Umbilical cord (tissue), 2 donors: ENCODE measurements around the gene MYMK. TPM values are rescaled to one million over a fixed set of nuclear protein-coding genes. Genes with fewer than 3 reads are reported as not detected.

Experiments
- DNase-seq: peaks from one replicate; pipeline ENCODE4 v3.0.0-alpha.2; 2015; ENCODE audit warnings: low spot score
- total RNA-seq: library from RNA; depleted of rRNA; stranded (reverse); fragments of >200 nt; gene quantifications from one replicate; pipeline ENCODE4 v1.2.3, GENCODE V29; 2014; ENCODE audit warnings: low replicate concordance; ENCODE audit not compliant: insufficient read depth

MYMK gene
- total RNA-seq, 1 donor from 2014 or later: not detected

DNA sequence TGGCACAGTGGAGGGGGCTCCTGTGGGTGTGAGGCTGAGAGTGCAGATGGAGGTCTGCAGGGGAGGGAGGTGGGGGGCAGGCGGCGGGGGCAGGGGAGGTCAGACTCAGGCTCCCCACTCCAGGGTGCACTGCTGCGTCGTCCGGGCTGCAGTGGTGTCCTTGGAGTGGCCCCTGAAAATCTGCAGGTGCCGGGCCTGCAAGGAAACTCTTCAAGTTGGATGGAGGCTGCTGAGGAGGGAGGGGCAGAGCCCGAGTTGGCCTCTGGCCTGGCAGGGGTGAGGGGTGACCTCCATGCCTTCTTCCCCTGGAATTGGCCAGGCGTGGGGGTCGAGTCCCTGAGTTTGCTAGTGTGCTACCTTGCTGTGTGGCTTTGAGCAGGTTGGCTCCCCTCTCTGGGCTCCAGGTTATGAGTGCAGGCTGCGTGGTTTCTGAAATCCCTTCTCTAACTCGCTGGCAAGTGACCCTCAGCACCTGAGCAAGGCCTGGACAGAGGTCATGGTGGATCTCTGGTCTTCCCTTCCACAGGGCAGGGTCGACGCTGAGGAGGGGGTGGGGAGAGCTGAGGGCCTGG, 10.6 kb upstream of the MYMK start:
- no peak for DNase-seq

DNA sequence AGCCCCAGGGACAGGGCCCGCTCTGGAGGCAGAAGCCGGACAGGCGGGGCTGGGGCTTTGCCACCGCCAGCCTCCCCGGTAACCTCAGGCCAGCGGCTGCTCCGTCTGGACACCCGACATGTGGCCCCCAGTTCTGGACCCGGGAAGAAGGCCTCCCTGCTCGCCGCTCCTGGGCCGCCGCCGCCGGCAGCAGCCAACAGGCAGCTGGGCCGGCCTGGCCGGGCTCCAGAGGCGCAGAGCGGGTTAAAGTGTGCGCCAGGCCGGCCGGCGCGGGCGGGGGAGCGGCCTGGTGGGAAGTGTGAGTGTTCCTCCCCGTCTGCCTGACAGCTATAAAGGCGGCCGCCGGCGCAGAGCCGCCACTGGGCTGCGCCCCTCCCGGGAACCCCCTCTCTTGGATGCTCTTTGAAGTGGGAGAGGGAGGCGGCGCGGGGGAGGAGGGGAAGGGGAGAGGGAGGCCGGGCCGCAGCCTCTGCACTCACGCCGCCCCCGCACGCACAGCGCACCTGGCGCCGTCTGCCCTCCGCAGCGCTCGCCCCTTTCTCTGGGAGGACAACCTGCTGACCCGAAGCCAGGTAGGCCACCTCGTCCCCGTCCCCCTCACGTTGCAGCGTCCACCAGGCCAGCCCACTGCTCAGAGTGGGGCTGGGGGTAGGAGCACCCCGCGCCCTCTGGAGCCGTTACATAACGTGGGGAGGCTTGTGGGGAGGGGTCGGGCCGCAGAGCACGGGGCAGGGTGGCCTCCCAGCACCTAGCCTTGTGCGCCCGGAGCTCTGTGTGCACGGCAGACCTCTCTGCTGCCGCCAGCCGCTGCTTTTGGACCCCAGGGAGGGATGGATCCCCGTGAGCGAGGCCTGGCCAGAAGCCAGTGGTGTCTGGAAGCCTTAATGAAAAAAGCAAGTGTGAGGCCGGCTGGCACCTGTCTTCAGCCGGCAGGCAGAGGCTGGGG, 9.9 kb upstream of the MYMK start, which contains the start of gene ADAMTSL2:
ADAMTSL2 (plus strand) TSS at position 359 of the 946 bp plus-strand sequence. CDS start 2,009 bp downstream, outside the sequence.
- DNase-seq: peak; percentile 77

DNA sequence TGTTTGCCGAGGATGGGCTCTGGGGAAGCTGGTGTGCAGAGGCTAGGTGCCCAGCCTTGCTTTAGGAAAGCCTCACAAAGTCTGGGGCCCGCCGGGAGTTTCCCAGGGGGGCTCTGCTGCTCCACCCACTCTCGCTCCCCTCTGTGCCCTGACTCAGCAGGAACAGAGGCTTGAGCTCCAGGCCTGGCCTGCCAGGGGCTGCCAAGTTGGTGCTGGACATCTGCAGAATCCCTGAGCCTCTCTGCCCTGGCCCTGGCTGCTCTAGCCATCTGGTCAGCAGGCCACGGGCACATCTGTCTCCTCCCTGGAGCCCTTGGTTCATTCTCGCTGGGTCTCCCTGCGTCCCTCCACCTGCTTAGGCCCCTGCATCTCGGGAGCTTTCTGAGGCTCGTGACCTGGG, 9.1 kb upstream of the MYMK start:
- peak; percentile 43 for DNase-seq

DNA sequence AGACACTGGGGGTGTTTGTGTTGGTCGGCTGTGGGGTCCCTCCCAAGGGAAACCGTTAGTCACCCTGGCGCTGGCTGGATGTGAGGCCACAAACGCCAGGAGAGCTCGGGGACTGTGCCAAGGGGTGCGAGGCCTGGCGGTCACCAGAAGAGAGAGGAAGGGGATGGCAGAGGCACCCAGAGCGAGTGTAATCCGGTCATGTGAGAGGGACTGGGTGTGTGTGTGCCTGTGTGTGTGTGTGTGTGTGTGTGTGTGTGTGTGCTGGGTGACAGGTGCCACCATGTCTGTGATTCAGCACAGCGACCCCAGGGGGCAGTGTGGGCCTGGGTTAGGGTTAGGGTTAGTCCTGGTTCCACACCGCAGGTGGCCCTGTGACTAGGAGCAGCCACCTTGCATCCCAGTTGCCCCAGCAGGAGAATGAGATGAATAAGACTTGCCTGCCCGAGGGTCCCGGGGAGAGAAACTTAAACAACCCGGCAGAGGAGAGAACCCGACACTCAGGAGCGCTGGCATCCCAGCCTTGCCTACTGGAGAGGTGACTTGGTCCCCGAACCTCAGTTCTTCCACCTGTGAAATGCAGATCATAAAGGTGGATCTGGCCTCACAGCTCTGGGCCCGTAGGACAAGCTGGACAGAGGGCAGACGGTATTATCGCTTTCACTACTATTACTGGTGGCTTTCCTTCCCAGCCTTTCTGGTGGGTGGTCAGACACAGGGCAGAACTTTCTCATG, 8.3 kb upstream of the MYMK start:
- DNase-seq: no peak

DNA sequence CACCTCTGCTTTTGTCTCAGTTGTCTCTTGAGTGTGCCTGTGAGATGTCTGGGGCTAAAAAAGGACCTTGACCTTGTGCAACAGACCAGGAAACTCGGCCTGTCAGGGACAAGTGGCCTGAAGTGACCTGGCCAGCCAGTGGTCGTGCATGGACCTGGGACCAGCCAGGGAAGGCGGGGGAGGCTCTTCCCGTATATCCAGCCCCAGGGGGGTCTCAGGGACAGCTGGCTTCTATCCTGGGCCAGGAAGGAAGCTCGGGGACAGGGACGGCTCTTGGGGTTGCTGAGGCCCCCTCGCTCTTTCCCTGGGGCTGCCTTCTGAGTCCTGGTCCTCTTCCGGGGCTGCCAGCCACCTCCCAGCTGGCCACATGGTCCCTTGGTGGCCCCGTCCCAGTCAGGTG, 6.5 kb upstream of the MYMK start:
- no peak for DNase-seq

DNA sequence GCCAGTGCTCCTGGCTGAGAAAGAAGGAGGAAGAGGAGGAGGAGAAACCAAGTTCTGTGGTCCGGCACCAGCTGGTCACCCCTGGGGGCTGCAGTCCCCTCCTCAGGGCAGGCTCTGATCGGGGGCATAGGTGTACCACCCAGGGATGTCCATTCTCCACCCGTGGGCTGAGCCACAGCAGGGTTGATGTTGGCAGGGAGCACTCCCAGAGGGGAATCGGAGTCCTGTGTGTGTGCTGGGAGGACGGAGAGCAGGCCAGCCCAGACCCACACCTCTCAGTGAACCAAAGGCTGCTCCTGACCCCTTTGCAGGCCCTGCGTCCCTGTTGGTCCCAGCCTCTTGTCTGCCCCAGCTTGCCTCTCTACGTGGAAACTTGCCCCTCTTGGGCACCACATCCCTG, 5.1 kb upstream of the MYMK start:
- no peak for DNase-seq

DNA sequence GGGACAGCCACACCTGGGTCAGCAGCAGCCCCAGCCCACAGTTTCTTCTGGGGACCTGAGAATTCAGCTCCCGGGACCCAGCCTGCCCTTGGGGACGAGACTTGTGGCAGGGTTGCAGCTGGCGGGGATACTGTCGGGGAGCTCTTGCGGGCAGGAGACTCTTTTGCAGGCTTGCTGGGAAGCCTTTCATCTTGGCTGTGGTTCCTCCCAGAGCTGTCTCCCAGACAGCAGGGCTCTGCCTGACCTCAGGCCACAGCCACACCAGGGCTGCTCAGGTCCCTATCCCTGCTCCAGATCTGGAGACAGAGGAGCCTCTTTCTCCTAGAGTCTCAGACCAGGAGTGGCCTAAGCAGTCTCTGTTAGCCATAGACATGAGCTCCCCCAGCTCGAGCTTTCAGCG, 4.7 kb upstream of the MYMK start:
- DNase-seq: no peak

DNA sequence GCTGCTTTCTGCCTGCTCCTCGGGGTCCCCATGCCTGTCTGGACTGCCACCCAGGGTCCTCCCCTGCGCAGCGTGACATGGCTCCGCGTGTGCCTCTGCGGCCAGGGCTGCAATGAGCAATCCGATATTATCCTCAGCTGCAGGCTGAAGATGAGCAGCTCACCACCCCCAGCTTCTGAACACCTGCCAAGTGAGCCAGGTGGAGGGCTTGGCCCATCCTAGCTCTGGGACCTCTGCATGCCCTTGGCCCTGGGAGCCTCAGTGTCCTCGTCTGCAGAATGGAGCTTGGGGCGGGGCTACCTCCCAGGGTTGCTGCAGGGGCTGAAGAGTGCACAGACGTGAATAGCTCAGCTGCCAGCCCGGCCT, 4.1 kb upstream of the MYMK start:
- no peak for DNase-seq

DNA sequence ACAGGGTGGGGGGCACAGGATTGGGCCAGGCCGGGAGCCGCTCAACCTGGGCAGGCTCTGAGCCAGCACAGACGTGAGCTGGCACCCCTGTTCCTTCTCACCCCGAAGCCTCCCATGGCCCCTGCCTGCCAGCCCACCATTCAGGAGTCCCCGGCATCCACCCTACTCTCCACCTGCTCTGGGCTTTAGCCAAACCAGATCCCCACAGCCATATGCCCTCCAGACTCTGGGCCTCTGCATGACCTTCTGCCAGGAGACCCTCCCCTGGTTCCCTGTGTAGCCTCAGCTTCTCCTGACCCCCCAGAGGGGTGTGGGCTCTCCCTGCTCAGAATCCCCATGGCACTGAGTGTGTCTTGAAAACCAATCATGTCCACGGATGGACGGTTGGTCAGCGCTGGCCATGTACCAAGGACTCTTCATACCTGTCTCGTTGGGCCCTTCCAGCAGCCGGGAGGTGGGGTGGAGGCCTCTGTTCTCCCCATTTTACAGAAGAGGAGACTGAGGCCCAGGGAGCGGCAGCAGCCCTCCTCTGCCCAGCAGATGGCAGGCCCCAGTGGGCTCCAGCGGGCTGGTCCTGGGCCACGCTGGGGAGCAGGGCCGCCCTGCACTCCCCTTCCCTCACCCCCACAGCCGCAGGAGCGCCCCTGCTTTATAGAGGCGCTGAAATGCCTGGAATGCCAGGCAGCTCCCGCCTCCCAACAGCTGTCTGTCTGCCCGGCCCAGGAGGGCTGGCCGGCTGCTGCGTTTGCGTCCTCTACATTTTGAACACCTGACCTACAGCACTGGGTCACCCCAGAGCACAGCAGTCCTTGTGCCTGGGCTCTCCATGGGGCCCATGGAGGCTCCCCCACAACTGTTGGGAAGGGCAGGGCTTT, 3.5 kb upstream of the MYMK start:
- no peak for DNase-seq

DNA sequence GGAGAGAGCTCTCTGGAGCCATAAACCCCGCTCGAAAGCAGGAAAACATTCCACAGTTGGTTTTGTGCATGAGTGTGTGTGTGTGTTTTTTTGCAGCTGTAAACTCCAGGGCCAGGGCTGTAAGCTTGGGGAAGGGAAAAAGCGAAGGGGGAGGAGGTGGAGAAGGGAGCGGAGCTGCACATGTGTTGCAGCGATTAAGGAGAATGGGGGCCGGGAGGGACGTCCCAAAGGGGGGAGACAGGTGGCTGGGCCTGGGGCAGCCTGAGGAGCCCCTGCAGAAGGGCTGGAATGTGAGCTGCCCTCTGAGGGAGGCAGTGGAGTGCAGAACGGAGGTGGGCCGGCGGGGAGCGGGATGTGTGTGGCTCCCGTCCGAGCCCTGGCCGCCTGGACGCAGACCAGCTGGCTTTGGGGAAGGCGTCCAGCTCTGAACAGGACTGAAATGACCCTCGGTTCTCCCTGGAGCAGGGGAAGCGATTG, 2.7 kb upstream of the MYMK start:
- peak; percentile 76 for DNase-seq

DNA sequence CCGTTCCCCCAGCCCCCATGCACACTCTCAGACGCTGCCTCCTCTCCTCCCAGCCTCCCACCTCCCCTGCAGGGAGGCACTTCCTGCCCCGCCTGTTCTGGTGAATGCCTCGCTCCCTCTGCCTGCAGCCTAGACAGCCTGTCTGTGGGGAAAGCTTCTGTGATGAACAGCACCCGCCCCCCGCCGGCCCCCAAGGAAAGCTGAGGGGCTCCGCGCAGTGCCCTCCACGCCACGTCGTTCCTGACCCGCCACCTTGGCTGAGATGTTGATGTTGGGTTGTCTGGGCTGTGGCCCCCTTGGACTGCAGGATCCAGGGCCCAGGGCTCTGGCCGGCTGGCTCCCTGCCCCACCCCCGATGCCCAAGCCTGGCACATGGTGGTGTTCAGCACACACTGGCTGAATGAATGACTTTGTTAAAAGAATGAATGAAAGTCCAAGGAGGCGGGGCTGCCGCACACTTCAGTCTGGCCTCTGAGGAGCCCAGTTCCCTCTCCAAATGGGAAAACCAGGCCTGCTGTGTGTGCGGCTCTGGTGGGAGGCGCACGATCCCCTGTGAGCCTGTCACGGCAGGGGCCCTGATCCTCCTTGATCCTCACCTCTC, 2.1 kb upstream of the MYMK start:
- DNase-seq: peak; percentile 53

DNA sequence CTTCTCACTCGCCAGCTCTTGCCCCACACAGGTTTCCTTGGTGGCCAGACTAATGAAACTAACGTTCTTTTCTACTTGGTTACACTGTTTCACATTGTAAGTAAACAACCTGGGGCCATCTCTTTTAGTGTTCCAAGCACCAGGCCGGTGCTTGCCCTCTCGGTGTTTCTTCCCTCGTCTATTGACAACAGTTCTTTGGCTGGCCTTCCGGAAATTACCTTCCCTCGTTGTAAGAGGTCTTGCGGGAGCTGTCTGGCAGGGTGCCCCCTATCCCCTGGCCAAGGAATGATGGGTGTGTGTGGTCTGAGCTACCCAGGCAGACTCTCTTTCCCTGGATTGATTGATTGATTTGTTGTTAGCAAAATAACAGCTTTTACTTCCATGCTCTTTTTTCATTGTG, 918 bp upstream of the MYMK start:
- no peak for DNase-seq

DNA sequence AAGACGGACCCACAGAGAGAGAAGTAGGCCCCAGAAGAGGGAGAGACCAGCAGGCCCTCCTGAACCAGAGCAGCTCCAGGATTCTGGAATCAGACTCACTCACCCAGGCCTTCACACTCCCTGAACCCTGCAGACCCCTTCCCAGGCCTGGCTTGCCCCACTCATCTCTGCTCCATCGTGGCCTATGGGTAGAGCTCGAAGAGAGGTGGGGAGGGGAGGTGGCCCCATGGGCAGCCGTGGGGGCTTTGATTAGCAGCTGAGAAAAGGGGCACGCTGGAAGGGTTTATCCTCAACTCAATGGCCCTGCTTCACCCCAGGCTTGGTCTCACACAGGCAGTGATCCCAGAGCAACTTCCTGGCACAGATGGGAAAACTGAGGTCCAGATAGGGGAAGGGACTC, 613 bp downstream of the MYMK start:
- no peak for DNase-seq

DNA sequence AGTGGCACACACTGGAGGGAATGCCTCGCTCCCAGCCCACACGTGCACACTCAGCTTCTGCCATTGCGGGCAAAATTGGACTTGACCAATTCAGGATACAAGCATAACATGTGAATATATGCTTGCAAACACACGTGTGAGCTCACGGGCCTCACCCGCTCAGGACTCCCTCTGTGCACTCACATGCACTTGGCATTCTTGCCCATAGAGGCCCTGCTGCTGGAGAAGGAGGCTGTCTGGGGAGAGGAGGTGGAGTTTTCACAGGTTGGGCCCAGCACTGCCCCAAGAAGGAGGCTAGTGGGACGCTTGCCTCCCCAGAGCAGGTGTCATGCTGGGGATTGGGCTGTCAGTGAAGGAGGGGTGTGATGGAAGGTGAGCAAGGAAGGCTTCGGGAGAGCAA, 1.7 kb downstream of the MYMK start:
- no peak for DNase-seq

DNA sequence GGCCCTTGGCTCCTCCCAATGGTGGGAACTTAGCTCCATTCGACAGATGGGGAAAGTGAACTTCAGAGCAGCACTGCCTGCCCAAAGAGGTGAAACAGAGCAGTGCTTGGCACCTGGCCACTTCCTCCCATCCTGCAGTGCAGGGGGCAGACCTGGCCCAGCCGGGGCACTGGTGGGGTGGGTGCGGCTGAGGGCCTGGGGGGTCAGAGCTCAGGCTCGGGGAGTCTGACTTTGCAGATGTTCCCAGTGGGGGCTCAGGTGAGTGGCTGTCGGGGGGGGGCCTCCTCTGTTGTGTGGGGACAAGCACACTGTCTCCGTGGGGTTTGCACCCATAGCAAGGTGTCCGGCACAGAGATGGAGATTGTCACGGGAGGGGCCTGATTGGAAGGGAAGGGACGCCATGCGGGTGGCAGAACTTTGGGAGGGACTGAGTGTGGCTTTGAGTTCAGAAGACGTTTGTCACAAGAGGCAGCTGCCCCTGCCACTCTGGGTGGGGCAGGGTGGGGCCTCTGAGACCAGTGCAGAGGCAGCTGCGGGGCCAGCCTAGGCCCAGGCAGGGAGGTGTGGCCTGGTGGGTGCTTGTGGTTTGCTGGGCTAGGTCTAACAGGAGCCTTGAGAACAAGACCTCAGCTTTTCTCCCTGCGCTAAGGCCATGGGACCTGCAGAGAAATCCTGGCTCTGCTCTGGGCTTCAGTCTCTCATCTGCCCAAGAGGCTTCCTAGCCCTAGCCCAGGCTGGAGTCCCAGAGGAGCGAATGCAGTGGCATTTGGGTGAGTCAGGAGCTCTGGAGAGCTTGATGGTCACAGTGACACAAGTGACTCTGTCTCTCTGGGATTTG, 2.5 kb downstream of the MYMK start:
- DNase-seq: no peak

DNA sequence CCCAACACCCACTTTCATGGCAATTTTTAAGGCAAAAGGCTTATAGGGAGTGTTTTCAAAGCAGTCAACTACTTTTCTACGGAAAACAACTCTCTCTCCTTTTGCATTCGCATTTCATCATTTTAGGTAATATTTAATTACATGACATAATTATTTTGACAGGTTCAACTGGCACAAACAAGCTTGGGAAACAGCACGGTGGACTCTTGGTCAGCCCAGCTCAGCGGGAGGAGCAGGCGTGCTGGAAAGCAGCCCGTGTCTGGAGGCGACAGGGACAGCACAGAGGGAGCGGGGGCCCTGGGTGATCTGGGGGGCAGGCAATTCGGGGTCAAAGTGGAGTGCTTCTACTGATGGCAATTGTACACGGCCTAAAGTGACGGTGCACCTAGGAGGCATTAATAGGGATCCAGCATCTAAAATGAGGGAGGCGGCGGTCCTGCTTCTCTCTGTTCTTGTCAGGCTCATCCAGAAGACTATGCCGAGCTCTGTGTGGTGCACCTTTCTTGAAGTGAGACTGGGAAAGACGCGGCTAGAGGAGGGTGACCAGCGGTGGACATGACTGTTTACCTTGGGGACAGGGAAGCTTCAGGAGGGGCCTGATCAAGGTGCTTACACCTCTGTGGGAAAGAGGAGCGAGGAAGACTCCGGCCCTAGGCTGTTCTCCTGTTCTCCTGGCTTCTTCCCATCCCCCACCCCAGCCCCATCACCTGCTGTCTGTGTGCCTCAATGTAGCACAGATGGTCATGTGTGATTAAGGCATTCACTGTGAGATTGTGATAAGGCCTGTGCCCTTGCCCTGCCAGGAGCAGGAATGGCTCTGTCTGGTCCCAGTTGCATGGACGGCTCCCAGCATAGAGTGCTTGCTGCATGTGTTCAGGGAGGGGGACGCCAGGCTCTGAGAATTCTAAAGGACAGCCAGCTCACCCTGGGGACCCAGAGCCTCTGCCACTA, 3.4 kb downstream of the MYMK start:
- DNase-seq: no peak

DNA sequence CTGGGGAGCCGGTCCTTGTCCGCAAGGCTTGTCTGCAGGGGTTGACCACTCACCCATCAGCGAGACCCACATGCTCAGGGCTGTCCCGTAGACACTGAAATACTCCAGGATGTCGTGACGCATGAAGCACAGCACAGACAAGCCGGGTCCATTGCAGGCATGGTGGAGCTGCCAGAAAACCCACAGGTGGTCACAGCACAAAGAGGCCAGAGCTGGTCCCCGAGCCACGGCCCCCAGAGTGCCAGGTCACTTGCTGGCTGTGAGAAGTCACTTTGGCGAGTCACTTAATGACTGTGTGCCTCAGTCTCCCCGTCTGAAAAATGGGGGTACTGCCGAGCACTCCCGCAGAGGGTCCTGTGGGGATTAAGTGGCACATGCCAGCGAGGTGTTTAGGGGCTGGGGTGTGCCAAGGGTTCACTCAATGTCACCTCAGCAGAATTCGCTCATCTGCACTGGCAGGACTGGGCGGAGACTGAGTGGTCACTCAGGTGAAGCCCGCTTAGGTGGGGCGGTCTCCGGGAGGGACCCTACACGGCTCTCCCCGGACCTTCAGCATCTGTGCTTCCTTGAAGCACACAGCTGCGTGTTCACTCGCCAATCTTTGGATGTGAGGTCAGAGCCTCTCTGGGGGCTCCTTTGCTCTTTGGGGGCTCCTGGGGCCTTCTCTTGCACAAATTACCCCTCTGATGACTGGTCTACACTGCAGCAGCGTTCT, 4.5 kb downstream of the MYMK start:
- no peak for DNase-seq

DNA sequence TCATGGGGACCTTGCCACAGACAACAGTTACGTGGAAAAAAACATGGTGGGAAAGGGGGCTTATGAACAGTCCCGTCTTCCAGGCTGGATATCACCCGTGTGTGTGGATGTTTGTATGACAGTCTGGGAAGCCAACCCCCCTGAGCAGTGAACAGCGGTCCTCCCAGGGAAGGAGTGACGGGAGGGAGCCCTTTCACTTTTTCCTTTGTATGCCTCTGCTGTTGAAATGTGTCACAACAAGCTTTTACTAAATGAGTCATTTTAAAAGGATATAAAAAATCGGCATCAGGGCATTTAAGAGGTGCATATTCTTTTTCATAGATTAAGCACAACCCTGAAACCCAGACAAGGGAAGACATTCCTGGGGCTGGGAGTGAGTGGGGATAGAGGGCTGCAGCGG, 5.1 kb downstream of the MYMK start:
- no peak for DNase-seq
